Panc1 (cell line): ENCODE data around the gene SMIM1. TPM values are rescaled to one million over a fixed set of nuclear protein-coding genes. Genes with fewer than 3 reads are reported as not detected.

Experiments used
- ATAC-seq: fragments of 200-7000 bp; cut with Tn5 transposase; 2 replicates; pipeline ENCODE4 v1.9.1; 2020; ENCODE audit warnings: mild to moderate bottlenecking, moderate library complexity
- BruUV-seq: library from RNA; stranded (reverse); fragments of 400-500 nt; replicated peaks from 2 replicates; lab custom pipeline; 2021; lab: Mats Ljungman, UMichigan
- CTCF ChIA-PET: fragments of 300-600 bp; sonication (Branson Sonifier 250); formaldehyde crosslinking; loops from one replicate; lab custom pipeline; 2022; ENCODE audit warnings: antibody characterized with exemption; lab: Charles Lee
- POLR2A ChIA-PET: fragments of 300-600 bp; sonication (Branson Sonifier 250); formaldehyde crosslinking; loops from one replicate; lab custom pipeline; 2022; ENCODE audit warnings: antibody characterized with exemption; lab: Charles Lee
- DNase-seq: peaks from one replicate; pipeline ENCODE4 v3.0.0-alpha.2; 2010; ENCODE audit warnings: low read depth, low spot score
- H3K27ac ChIP-seq: 2 replicates; pipeline ENCODE4 v1.5.1; 2011; ENCODE audit warnings: mild to moderate bottlenecking, low read length, inconsistent platforms
- H3K27me3 ChIP-seq: fragments of 200-500 bp; sonication (Bioruptor generic); 2 replicates; pipeline ENCODE4 v1.6.0; 2014; ENCODE audit warnings: low read length, inconsistent platforms; ENCODE audit not compliant: control insufficient read depth, insufficient read depth
- H3K36me3 ChIP-seq: fragments of 200-500 bp; sonication (Bioruptor generic); 2 replicates; pipeline ENCODE4 v1.5.1; 2014; ENCODE audit warnings: inconsistent platforms, mild to moderate bottlenecking, low read length, moderate library complexity; ENCODE audit not compliant: control insufficient read depth, insufficient read depth
- H3K4me1 ChIP-seq: 2 replicates; pipeline ENCODE4 v1.5.1; 2011; ENCODE audit warnings: inconsistent platforms, mild to moderate bottlenecking, low read length, moderate library complexity; ENCODE audit not compliant: control insufficient read depth, insufficient read depth
- H3K4me3 ChIP-seq, 2 experiments: 2 replicates each; pipeline ENCODE4 v1.5.1; 2011 to 2012; ENCODE audit warnings: low read depth in 2 of 2, low read length in 2 of 2, mild to moderate bottlenecking in 2 of 2, inconsistent platforms in 1 of 2, moderate library complexity in 1 of 2
- H3K9me3 ChIP-seq: fragments of 200-500 bp; sonication (Bioruptor generic); 2 replicates; pipeline ENCODE4 v1.5.1; 2014; ENCODE audit warnings: low read depth, mild to moderate bottlenecking, inconsistent platforms, low read length, moderate library complexity; ENCODE audit not compliant: control insufficient read depth, insufficient read depth
- POLR2AphosphoS5 ChIP-seq: IDR thresholded peaks from 2 replicates; pipeline ENCODE4 v1.6.1; 2012; ENCODE audit warnings: mild to moderate bottlenecking, low read depth, low read length, moderate library complexity
- SIN3A ChIP-seq: IDR thresholded peaks from 2 replicates; pipeline ENCODE4 v1.6.1; 2012; ENCODE audit warnings: low read depth, mild to moderate bottlenecking, low read length, moderate library complexity, borderline replicate concordance; ENCODE audit not compliant: insufficient read depth
- TCF7L2 ChIP-seq: IDR thresholded peaks from 2 replicates; pipeline ENCODE4 v1.6.1; 2011; ENCODE audit warnings: mild to moderate bottlenecking, low read depth, low read length, inconsistent platforms
- in situ Hi-C: cut with HindIII; loops from 2 replicates; pipeline ENCODE4 v1.10.0; 2016; ENCODE audit warnings: low sequenced_read_pairs, low pct_unique_long_range_greater_than_20kb
- intact Hi-C: fragments of 100-400 bp; cut with micrococcal nuclease; formaldehyde crosslinking; loops from one replicate; pipeline ENCODE4 v1.10.0; 2022; ENCODE audit not compliant: unreplicated experiment
- total RNA-seq: library from RNA; stranded (reverse); gene quantifications from one replicate; pipeline ENCODE4 v1.2.1, GENCODE V29; 2021; ENCODE audit not compliant: unreplicated experiment
- TF ChIP-seq, protein P1 (sequence below): fragments of 450-650 bp; IDR thresholded peaks from 2 replicates; pipeline ENCODE4 v1.5.1; 2017; ENCODE audit warnings: mild to moderate bottlenecking
- TF ChIP-seq, protein P2 (sequence below), 2 experiments: IDR thresholded peaks; 2 replicates each; pipeline ENCODE4 v1.6.1; 2011 to 2012; ENCODE audit warnings: low read depth in 2 of 2, control low read depth in 1 of 2, low read length in 1 of 2, mild to moderate bottlenecking in 1 of 2, moderate library complexity in 1 of 2; ENCODE audit not compliant: insufficient read depth in 1 of 2

SMIM1 gene
- total RNA-seq, 1 experiment from 2014 or later: 35.5 TPM

DNA sequence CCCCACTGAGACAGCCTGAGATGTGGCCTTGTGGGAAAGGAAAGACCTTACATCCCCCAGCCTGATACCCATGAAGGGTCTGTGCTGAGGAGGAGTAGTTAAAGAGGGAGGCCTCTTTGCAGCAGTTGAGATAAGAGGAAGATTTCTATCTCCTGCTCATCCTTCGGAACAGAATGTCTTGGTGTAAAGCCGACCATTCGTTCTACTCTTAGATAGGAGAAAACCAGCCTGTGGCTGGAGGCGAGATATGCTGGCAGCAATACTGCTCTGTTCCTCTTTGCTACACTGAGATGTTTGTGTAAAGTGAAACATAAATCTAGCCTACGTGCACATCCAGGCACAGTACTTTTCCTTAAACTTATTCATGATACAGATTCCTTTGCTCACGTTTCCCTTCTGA lies 21.8 kb upstream of the SMIM1 start:
- ATAC-seq (no peak), DNase-seq (no peak)
- in situ Hi-C loops: no loop called here
- intact Hi-C loops: no loop called here
- peaks cover 8% of the 10 kb centered on the region for H3K4me1 ChIP-seq
- ChIA-PET POLR2A (no interaction called here), CTCF (no interaction called here)
- BruUV-seq: no TSS peak
- H3K27ac ChIP-seq: no peak overlapping the region
- no peak overlapping the region for H3K4me3 ChIP-seq
- H3K36me3 ChIP-seq: no peaks in the 10 kb centered on the region
- H3K27me3 ChIP-seq: no peaks in the 10 kb centered on the region
- TF ChIP-seq, protein P1, sequence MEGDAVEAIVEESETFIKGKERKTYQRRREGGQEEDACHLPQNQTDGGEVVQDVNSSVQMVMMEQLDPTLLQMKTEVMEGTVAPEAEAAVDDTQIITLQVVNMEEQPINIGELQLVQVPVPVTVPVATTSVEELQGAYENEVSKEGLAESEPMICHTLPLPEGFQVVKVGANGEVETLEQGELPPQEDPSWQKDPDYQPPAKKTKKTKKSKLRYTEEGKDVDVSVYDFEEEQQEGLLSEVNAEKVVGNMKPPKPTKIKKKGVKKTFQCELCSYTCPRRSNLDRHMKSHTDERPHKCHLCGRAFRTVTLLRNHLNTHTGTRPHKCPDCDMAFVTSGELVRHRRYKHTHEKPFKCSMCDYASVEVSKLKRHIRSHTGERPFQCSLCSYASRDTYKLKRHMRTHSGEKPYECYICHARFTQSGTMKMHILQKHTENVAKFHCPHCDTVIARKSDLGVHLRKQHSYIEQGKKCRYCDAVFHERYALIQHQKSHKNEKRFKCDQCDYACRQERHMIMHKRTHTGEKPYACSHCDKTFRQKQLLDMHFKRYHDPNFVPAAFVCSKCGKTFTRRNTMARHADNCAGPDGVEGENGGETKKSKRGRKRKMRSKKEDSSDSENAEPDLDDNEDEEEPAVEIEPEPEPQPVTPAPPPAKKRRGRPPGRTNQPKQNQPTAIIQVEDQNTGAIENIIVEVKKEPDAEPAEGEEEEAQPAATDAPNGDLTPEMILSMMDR: no peak
- no peak for TF ChIP-seq TCF7L2
- no peaks in the 10 kb centered on the region for H3K9me3 ChIP-seq

DNA sequence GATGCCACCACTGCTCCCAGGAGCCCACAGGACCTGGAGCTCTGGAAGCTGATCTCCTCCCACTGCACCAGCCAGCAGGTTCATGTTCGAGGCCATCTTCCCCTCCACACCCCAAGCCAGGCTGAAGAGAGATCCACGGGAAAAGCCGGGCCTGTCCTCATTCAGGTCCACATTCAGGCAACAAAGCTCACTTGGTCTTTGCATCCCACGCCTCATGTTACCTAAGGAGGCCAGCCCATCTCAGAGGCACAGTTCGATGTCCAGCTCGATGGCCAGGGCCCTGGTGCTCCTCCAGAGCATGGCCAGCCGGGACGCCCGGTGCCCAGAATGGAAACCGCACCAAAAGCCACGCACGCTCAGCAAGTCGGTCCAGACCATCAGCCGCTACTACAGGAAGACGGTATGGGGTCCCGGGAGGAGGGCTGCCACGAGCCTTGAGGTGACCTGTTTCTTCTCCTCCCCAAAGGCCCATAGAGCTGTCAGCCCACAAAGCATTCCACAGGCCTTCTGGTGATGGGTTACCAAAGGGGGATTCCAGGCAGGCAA lies 20.1 kb upstream of the SMIM1 start, which contains the start of gene CCDC27:
Gene CCDC27, plus strand, starts transcription at position 51 of the 546 bp plus-strand sequence. Its CDS starts 32 bp downstream, at position 83.
- TF ChIP-seq, protein P1: no peak
- no peak for TF ChIP-seq TCF7L2
- TF ChIP-seq SIN3A: no peak
- TF ChIP-seq POLR2AphosphoS5: no peak
- TF ChIP-seq, protein P2, sequence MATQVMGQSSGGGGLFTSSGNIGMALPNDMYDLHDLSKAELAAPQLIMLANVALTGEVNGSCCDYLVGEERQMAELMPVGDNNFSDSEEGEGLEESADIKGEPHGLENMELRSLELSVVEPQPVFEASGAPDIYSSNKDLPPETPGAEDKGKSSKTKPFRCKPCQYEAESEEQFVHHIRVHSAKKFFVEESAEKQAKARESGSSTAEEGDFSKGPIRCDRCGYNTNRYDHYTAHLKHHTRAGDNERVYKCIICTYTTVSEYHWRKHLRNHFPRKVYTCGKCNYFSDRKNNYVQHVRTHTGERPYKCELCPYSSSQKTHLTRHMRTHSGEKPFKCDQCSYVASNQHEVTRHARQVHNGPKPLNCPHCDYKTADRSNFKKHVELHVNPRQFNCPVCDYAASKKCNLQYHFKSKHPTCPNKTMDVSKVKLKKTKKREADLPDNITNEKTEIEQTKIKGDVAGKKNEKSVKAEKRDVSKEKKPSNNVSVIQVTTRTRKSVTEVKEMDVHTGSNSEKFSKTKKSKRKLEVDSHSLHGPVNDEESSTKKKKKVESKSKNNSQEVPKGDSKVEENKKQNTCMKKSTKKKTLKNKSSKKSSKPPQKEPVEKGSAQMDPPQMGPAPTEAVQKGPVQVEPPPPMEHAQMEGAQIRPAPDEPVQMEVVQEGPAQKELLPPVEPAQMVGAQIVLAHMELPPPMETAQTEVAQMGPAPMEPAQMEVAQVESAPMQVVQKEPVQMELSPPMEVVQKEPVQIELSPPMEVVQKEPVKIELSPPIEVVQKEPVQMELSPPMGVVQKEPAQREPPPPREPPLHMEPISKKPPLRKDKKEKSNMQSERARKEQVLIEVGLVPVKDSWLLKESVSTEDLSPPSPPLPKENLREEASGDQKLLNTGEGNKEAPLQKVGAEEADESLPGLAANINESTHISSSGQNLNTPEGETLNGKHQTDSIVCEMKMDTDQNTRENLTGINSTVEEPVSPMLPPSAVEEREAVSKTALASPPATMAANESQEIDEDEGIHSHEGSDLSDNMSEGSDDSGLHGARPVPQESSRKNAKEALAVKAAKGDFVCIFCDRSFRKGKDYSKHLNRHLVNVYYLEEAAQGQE (IDR thresholded peaks at IDR 0.05; ENCODE audit: insufficient read depth in 1 of 2, low read depth in 2 of 2, low read length in 1 of 2): no peak

More for the DNA sequence above, 20.1 kb upstream of the SMIM1 start, which contains the start of gene CCDC27:
- Histone ChIP-seq H3K4me1 (peaks cover 2% of the 10 kb centered on the region; the same call in 1 of the 2 replicates), H3K27ac (no peak within 1 kb of the TSS), H3K36me3 (no peaks in the 10 kb centered on the region), H3K27me3 (no peaks in the 10 kb centered on the region), H3K9me3 (no peaks in the 10 kb centered on the region), H3K4me3 (no peak within 1 kb of the TSS)
- DNase-seq (no peak), ATAC-seq (no peak)
- intact Hi-C loops: no loop called here
- POLR2A ChIA-PET: no interaction called here
- in situ Hi-C loops: no loop called here
- BruUV-seq: no TSS peak
- CTCF ChIA-PET: no interaction called here
